ENCODE data around the gene DAPK1.

DNA sequence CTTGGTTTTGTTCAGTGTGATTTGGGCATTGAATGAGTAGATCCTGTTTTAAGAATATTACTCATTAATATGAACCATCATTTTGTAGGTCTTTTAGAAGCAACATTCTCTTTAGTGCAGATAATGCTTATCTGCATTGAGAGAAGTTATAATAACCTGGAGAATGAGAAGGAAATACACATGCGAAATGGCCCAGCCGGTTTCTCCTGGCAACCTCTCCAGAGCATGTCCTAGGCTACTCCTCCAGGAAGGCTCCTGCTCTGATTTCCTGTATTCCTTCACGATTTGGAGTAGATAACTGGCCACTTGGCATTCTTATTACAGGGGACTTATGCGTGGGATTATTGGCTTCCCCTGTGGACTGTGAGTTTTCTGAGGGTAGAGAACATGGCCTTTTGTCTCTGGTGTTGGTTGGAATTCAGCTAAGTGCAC, 12.6 kb downstream of the DAPK1 start:
- TF ChIP-seq ZFP30 (CRISPR knock-in tag; IDR thresholded peaks at IDR 0.05) = no peak
- no peak for TF ChIP-seq ZNF565 (CRISPR knock-in tag; conservative IDR thresholded peaks at IDR 0.05; ENCODE audit: low read depth)
- TF ChIP-seq, protein P1, sequence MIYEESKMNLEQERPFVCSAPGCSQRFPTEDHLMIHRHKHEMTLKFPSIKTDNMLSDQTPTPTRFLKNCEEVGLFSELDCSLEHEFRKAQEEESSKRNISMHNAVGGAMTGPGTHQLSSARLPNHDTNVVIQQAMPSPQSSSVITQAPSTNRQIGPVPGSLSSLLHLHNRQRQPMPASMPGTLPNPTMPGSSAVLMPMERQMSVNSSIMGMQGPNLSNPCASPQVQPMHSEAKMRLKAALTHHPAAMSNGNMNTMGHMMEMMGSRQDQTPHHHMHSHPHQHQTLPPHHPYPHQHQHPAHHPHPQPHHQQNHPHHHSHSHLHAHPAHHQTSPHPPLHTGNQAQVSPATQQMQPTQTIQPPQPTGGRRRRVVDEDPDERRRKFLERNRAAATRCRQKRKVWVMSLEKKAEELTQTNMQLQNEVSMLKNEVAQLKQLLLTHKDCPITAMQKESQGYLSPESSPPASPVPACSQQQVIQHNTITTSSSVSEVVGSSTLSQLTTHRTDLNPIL (CRISPR knock-in tag; IDR thresholded peaks at IDR 0.05; ENCODE audit: low read depth) = no peak
- TF ChIP-seq, protein P2, sequence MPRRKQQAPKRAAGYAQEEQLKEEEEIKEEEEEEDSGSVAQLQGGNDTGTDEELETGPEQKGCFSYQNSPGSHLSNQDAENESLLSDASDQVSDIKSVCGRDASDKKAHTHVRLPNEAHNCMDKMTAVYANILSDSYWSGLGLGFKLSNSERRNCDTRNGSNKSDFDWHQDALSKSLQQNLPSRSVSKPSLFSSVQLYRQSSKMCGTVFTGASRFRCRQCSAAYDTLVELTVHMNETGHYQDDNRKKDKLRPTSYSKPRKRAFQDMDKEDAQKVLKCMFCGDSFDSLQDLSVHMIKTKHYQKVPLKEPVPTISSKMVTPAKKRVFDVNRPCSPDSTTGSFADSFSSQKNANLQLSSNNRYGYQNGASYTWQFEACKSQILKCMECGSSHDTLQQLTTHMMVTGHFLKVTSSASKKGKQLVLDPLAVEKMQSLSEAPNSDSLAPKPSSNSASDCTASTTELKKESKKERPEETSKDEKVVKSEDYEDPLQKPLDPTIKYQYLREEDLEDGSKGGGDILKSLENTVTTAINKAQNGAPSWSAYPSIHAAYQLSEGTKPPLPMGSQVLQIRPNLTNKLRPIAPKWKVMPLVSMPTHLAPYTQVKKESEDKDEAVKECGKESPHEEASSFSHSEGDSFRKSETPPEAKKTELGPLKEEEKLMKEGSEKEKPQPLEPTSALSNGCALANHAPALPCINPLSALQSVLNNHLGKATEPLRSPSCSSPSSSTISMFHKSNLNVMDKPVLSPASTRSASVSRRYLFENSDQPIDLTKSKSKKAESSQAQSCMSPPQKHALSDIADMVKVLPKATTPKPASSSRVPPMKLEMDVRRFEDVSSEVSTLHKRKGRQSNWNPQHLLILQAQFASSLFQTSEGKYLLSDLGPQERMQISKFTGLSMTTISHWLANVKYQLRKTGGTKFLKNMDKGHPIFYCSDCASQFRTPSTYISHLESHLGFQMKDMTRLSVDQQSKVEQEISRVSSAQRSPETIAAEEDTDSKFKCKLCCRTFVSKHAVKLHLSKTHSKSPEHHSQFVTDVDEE (CRISPR knock-in tag; IDR thresholded peaks at IDR 0.05) = no peak
- no peak for TF ChIP-seq TCF4 (CRISPR knock-in tag; IDR thresholded peaks at IDR 0.05; ENCODE audit: borderline replicate concordance)
- TF ChIP-seq ESRRG (CRISPR knock-in tag; IDR thresholded peaks at IDR 0.05) = no peak
- TF ChIP-seq, protein P3, sequence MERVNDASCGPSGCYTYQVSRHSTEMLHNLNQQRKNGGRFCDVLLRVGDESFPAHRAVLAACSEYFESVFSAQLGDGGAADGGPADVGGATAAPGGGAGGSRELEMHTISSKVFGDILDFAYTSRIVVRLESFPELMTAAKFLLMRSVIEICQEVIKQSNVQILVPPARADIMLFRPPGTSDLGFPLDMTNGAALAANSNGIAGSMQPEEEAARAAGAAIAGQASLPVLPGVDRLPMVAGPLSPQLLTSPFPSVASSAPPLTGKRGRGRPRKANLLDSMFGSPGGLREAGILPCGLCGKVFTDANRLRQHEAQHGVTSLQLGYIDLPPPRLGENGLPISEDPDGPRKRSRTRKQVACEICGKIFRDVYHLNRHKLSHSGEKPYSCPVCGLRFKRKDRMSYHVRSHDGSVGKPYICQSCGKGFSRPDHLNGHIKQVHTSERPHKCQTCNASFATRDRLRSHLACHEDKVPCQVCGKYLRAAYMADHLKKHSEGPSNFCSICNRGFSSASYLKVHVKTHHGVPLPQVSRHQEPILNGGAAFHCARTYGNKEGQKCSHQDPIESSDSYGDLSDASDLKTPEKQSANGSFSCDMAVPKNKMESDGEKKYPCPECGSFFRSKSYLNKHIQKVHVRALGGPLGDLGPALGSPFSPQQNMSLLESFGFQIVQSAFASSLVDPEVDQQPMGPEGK (CRISPR knock-in tag; IDR thresholded peaks at IDR 0.05; ENCODE audit: borderline replicate concordance) = no peak
- no peak for TF ChIP-seq PPARA (CRISPR knock-in tag; IDR thresholded peaks at IDR 0.05; ENCODE audit: borderline replicate concordance)
- no peak for TF ChIP-seq SNAI2 (CRISPR knock-in tag; IDR thresholded peaks at IDR 0.05)
- TF ChIP-seq TOX (CRISPR knock-in tag; IDR thresholded peaks at IDR 0.05; ENCODE audit: borderline replicate concordance) = no peak

Measured in SK-N-SH treated with all-trans-retinoic acid at 6 μM for 48 hours (cell line).